Lung (tissue), 12 donors: ENCODE results near the gene CAPN3. TPM values are rescaled to one million over a fixed set of nuclear protein-coding genes. Genes with fewer than 3 reads are reported as not detected.

Source experiments
- ATAC-seq: fragments of 200-7000 bp; cut with Tn5 transposase; one replicate; pipeline ENCODE4 v1.9.1; 2020; ENCODE audit warnings: moderate number of reproducible peaks; ENCODE audit not compliant: insufficient read depth, low FRiP score
- DNase-seq, 3 donors: peaks; one replicate each; pipeline ENCODE4 v3.0.0-alpha.2; 2013 to 2017
- H3K27ac ChIP-seq, 2 donors: one replicate each; pipeline ENCODE4 v1.5.1; 2013; ENCODE audit warnings: mild to moderate bottlenecking in 2 of 2, moderate library complexity in 2 of 2, control low read depth in 1 of 2, inconsistent platforms in 1 of 2, low read depth in 1 of 2, low read length in 1 of 2
- H3K27me3 ChIP-seq, 3 donors: one replicate each; pipeline ENCODE4 v1.5.1; 2013; ENCODE audit warnings: low read length in 2 of 3; ENCODE audit not compliant: control insufficient read depth in 3 of 3, insufficient read depth in 3 of 3
- H3K36me3 ChIP-seq, 4 donors: one replicate each; pipeline ENCODE4 v1.5.1; 2013; ENCODE audit warnings: low read length in 4 of 4, mild to moderate bottlenecking in 1 of 4, moderate library complexity in 1 of 4; ENCODE audit not compliant: control insufficient read depth in 4 of 4, insufficient read depth in 4 of 4
- H3K4me1 ChIP-seq, 5 donors: one replicate each; pipeline ENCODE4 v1.5.1; 2013; ENCODE audit warnings: low read length in 5 of 5, mild to moderate bottlenecking in 2 of 5, moderate library complexity in 1 of 5; ENCODE audit not compliant: control insufficient read depth in 5 of 5, insufficient read depth in 5 of 5
- H3K4me3 ChIP-seq: one replicate; pipeline ENCODE4 v1.5.1; 2013; ENCODE audit warnings: mild to moderate bottlenecking, control low read depth, moderate library complexity
- H3K9ac ChIP-seq, 2 donors: one replicate each; pipeline ENCODE4 v1.5.1; 2013; ENCODE audit warnings: low read length in 2 of 2, control low read depth in 1 of 2; ENCODE audit not compliant: insufficient read depth in 1 of 2
- H3K9me3 ChIP-seq, 4 donors: one replicate each; pipeline ENCODE4 v1.5.1; 2013; ENCODE audit warnings: low read length in 3 of 4, mild to moderate bottlenecking in 1 of 4, moderate library complexity in 1 of 4; ENCODE audit not compliant: control insufficient read depth in 4 of 4, insufficient read depth in 3 of 4
- CTCF ChIP-seq: IDR thresholded peaks from 2 replicates; pipeline ENCODE4 v1.5.1; 2012; ENCODE audit warnings: mild to moderate bottlenecking; ENCODE audit errors: control extremely low read depth, extremely low read depth
- WGBS, 2 donors: extraction: QIAGEN DNeasy Blood & Tissue Kit; methylation state at CpG; one replicate each; pipeline ENCODE4 v1.1.7; 2013; 5-methylcytosine and 5-hydroxymethylcytosine counted together
- polyA plus RNA-seq, 2 donors: library from polyadenylated mRNA; stranded (reverse); fragments of 200-250 nt; gene quantifications; one replicate each; pipeline ENCODE4 v1.2.1, GENCODE V29; 2013
- total RNA-seq, 2 donors: library from RNA; depleted of rRNA in 1 of 2; stranded (reverse); fragments of >200 nt in 1 of 2; gene quantifications; one replicate each; pipeline ENCODE4 v1.2.1, GENCODE V29; 2014 to 2021
- donor health status: control.
- donor health status: control.
- donor health status: Bipolar disorder and iron deficiency.
- donor health status: healthy.
- donor health status: DM: yes; HTN: yes; CAD: no.

The CAPN3 gene
- total and polyA plus RNA-seq, 4 donors, result 12.1 to 56.6 (median 24.7) TPM

GRCh38 chr15:42401544-42402454, 42.5 kb downstream of the CAPN3 start:
- Histone ChIP-seq H3K27ac (no peak overlapping the region), H3K9ac (no peak overlapping the region), H3K27me3 (no peaks in the 10 kb centered on the region), H3K4me3 (no peak overlapping the region), H3K9me3 (no peaks in the 10 kb centered on the region), H3K4me1 (no peaks in the 10 kb centered on the region), H3K36me3 (peaks cover 0 to 27% (median 1%) of the 10 kb centered on the region in 4 donors)
- no peak for TF ChIP-seq CTCF
- ATAC-seq, result no peak
- WGBS, 2 donors, result 70 to 86% methylated on average over 24 of the region's 24 CpGs
- no peak for DNase-seq

GRCh38 chr15:42402455-42403205, 43.3 kb downstream of the CAPN3 start:
- Histone ChIP-seq H3K9me3 (no peaks in the 10 kb centered on the region), H3K27me3 (no peaks in the 10 kb centered on the region), H3K9ac (no peak overlapping the region), H3K4me3 (no peak overlapping the region), H3K36me3 (peaks cover 0 to 26% (median 1%) of the 10 kb centered on the region in 4 donors), H3K27ac (no peak overlapping the region), H3K4me1 (no peaks in the 10 kb centered on the region)
- WGBS, 2 donors, result 75 to 88% methylated on average over 15 of the region's 15 CpGs
- TF ChIP-seq CTCF, result no peak
- no peak for ATAC-seq
- no peak for DNase-seq

GRCh38 chr15:42403389-42403788, 44.1 kb downstream of the CAPN3 start:
- DNase-seq (no peak), ATAC-seq (no peak)
- Histone ChIP-seq H3K36me3 (peaks cover 0 to 28% (median 1%) of the 10 kb centered on the region in 4 donors), H3K9ac (no peak overlapping the region), H3K4me3 (no peak overlapping the region), H3K27ac (no peak overlapping the region), H3K4me1 (peaks cover 0 to 3% (median 0%) of the 10 kb centered on the region in 5 donors), H3K27me3 (no peaks in the 10 kb centered on the region), H3K9me3 (no peaks in the 10 kb centered on the region)
- no peak for TF ChIP-seq CTCF
- 92 to 98% methylated on average over 7 of the region's 7 CpGs for WGBS, 2 donors
